GM21786 (cell line): Measurements from ENCODE around the gene SH3RF3.

ENCODE experiments used
- ATAC-seq: cut with Tn5 transposase; IDR thresholded peaks from one replicate; pipeline ENCODE4 v1.9.1; 2021; ENCODE audit not compliant: unreplicated experiment

The SH3RF3 gene

GRCh38 chr2:109482361-109482861, 353.4 kb downstream of the SH3RF3 start:
- no peak for ATAC-seq

- ATAC-seq = no peak
These were observed 357.9 kb downstream of the SH3RF3 start for GRCh38 chr2:109486711-109487535.

GRCh38 chr2:109487536-109487869, 358.5 kb downstream of the SH3RF3 start:
- no peak for ATAC-seq

- ATAC-seq = no peak
These were observed 359.1 kb downstream of the SH3RF3 start for GRCh38 chr2:109487871-109488655.

- ATAC-seq = no peak
These were observed 360.3 kb downstream of the SH3RF3 start for GRCh38 chr2:109489296-109489695.

GRCh38 chr2:109493176-109493935, 364.4 kb downstream of the SH3RF3 start:
- ATAC-seq = no peak

GRCh38 chr2:109494351-109494750, 365.3 kb downstream of the SH3RF3 start:
- no peak for ATAC-seq

GRCh38 chr2:109497463-109497862, 368.5 kb downstream of the SH3RF3 start:
- no peak for ATAC-seq

- ATAC-seq = no peak
These were observed 369.2 kb downstream of the SH3RF3 start for GRCh38 chr2:109497911-109498870.

GRCh38 chr2:109498906-109499305, 369.9 kb downstream of the SH3RF3 start:
- no peak for ATAC-seq

- no peak for ATAC-seq
These were observed 370.6 kb downstream of the SH3RF3 start for GRCh38 chr2:109499566-109499965.

- ATAC-seq = no peak
These were observed 371.9 kb downstream of the SH3RF3 start for GRCh38 chr2:109500910-109501309.

- no peak for ATAC-seq
These were observed 372.5 kb downstream of the SH3RF3 start for GRCh38 chr2:109501461-109501860.

GRCh38 chr2:109503191-109503590, 374.2 kb downstream of the SH3RF3 start:
- ATAC-seq = no peak

GRCh38 chr2:109507217-109507616, 378.2 kb downstream of the SH3RF3 start:
- no peak for ATAC-seq

GRCh38 chr2:109507828-109508227, 378.8 kb downstream of the SH3RF3 start:
- ATAC-seq = no peak

GRCh38 chr2:109508556-109508955, 379.6 kb downstream of the SH3RF3 start:
- no peak for ATAC-seq

- ATAC-seq = no peak
These were observed 381.4 kb downstream of the SH3RF3 start for GRCh38 chr2:109510136-109511028.

- ATAC-seq = no peak
These were observed 382.2 kb downstream of the SH3RF3 start for GRCh38 chr2:109511168-109511567.
